ENCODE results near the gene GPAT2.
"Not testable (repeated sequence)": the region's sequence is repeated elsewhere in the genome, so short reads cannot be mapped to it uniquely, and the experiment has no call there.

DNA sequence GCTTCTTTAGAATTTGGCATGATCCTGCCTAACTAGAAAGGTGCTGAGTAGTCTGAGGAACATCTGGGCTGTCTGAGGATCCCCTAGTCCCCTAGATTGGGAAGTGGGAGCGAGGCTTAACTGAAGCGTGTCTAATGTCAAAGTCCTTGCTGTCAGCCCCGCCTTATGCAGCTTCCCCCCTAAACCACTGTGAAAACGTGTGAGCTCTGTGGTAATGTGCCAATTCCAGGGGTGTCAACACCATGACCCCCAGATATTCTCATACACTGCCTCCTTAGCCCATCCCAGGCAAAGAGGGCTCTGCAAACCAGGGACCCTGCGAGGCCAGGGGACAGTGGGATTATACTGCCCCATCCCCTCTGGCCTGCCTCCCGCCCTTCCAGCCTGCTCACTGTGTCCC lies 21.1 kb upstream of the GPAT2 start:
- not testable (repeated sequence) for TF ChIP-seq EZH2 (IDR thresholded peaks at IDR 0.05; ENCODE audit: low read depth)
- TF ChIP-seq, protein P1, sequence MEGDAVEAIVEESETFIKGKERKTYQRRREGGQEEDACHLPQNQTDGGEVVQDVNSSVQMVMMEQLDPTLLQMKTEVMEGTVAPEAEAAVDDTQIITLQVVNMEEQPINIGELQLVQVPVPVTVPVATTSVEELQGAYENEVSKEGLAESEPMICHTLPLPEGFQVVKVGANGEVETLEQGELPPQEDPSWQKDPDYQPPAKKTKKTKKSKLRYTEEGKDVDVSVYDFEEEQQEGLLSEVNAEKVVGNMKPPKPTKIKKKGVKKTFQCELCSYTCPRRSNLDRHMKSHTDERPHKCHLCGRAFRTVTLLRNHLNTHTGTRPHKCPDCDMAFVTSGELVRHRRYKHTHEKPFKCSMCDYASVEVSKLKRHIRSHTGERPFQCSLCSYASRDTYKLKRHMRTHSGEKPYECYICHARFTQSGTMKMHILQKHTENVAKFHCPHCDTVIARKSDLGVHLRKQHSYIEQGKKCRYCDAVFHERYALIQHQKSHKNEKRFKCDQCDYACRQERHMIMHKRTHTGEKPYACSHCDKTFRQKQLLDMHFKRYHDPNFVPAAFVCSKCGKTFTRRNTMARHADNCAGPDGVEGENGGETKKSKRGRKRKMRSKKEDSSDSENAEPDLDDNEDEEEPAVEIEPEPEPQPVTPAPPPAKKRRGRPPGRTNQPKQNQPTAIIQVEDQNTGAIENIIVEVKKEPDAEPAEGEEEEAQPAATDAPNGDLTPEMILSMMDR (conservative IDR thresholded peaks at IDR 0.05), result not testable (repeated sequence)
